HG03103 (cell line): ENCODE measurements around the gene ASPRV1.

Experiments used
- ATAC-seq: cut with Tn5 transposase; IDR thresholded peaks from one replicate; pipeline ENCODE4 v1.9.1; 2021; ENCODE audit warnings: low read depth; ENCODE audit not compliant: unreplicated experiment

The ASPRV1 gene

GRCh38 chr2:69945441-69945840 is 16.0 kb downstream of the ASPRV1 start:
- no peak for ATAC-seq

DNA sequence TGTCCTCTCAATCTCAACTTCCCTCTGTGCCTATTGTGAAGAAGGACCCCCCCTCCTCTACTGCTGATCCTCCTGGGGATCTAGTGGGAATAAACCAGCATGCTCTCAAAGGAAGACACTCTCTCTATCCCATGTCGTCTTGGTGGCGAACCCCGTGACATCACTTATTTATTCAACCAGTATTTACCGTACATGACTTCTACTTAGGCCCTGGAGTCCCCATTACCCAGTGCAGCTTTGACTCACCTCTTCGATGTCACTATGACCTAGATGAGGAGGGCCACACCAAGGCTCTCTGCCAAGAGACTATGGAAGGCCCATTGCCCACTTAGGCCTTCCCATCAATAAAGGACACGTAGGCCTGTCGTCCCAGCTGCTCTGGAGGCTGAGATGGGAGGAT is 16.7 kb downstream of the ASPRV1 start:
- no peak for ATAC-seq

DNA sequence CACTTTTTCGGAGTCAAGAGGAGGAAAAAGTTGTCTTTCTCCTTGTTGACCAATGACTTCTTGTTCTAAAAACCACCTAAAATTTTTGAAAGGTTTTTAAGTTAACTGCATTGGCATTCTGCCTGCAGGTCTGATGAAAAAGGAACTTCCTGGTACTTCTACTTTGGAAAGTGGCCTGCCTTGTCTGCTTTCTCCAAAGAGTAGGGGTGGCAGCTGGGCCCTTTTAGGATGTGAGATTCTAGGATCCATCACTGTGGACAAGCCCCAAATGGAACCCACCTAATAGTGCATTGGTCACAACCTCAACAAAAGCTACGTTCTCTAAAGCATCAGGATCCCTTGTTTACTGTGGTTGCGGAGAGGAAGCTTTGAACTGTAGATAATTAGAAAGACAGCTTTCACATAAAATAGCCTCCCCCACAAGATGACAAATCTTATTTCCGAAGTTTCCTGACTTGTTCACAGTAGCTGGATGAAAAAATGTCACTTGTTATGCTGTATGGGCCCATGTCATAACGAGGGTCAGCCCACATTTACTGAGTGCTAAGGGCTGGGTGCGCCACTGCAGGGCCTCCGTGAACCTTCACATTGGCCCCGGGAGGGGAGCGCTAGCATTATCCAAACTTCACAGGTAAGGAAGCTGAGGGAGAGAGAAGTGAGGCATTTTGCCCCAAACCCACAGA is 17.4 kb downstream of the ASPRV1 start:
- ATAC-seq = no peak

GRCh38 chr2:69943000-69943842 is 18.2 kb downstream of the ASPRV1 start:
- no peak for ATAC-seq

GRCh38 chr2:69940691-69941090 is 20.7 kb downstream of the ASPRV1 start:
- ATAC-seq = no peak

DNA sequence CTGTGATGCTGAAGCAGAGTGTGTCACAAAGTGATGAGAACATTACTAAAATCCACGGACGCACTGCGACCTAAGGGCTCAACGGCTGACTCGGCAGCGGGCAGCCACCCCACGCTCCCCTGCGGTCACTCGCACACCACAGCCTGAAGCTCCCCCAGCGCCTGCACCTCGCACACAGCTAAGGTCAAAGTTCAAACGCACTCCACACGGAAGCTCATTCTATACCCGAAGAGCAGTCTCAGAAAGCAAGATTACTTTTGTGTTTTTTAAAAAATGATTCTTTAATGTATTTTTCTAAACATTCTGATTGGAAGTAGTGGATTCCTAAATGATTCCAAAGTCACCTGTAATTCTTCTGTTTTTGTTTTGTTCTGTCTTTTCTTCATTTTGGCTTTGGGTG is 21.7 kb downstream of the ASPRV1 start:
- ATAC-seq = no peak

GRCh38 chr2:69937968-69938367 is 23.5 kb downstream of the ASPRV1 start:
- ATAC-seq = no peak

- no peak for ATAC-seq
Observed at GRCh38 chr2:69936906-69937305, 24.5 kb downstream of the ASPRV1 start.

DNA sequence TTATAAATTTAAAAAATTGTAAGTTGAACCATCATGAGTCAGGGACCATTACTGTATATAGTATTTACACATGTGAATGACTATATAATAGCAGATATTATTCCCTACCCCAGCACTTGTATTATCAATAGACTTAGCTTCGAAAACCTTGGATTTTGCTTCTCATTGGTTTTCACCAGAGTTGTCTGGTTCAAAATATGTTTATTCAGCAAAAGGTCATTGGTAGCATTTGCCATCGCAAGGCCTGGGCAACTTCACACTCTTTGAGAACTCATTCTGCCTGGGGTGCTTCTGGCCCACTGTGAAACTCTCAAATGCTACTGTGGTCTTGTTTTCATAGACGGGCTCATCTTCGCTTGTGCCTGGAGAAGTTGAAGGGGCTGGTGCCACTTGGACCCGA is 26.4 kb downstream of the ASPRV1 start:
- no peak for ATAC-seq

- ATAC-seq = no peak
Observed at GRCh38 chr2:69934614-69934908, 26.9 kb downstream of the ASPRV1 start.

DNA sequence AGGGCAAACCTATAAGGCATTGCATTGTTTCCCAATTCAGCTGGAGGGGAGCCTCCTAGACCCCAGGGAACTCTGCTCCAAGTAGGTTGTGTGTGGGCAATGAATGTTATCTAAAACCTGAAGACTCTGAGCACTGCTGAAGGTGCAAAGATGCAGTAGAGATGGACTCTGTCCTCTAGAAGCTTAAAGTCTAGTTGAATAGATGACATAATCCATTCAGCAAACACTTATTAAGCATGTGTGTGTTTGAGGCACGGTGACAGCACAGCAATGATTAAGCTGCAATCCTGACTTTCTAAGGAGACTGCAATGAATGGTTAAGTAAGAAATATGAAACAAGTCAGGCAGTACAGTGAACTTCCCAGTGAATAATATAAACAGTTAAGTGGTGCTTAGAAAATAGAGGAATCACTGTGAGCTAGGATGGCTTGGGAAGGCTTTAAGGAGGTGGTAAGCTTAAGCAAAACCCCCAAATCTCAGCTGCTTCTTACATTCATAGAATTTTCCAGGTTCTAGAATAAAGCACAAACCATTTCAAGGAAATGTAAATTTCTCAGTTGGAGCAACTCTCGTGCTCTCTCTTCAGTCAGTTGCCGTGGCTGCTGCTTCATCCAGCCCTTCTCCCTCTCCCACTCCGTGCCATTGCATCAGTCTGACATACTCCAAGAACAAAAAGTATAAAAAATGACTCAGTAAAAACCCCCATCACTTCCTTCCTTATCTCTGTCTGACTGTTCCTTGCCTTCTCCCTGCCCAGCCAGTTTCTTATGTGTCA is 27.4 kb downstream of the ASPRV1 start:
- no peak for ATAC-seq

DNA sequence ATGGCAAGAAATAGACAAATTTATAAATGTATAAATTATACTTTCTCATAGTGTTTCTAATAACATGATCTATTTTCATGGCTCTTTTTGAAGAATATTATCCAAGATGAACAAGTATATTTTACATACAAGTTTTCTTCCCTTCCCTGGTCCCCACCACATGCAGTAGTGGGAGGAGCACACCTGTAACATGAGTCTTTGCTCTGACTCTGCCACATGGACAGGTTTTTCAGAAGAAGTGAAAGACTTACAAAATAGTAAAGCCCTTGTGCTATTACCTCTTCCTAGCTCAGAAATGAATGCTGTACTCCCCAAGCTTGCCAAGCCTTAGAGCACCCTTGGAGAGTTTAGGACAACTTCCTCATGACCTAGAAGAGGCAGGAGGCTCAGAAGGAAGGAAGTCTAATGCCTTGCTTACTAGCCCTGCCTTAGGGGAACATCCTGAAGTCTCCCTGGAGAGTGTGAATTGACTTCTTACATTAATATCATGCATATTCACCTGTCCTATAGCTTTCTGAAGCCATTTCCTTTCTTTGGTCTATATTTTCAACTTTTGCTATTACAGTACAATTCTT is 28.1 kb downstream of the ASPRV1 start:
- ATAC-seq = no peak

DNA sequence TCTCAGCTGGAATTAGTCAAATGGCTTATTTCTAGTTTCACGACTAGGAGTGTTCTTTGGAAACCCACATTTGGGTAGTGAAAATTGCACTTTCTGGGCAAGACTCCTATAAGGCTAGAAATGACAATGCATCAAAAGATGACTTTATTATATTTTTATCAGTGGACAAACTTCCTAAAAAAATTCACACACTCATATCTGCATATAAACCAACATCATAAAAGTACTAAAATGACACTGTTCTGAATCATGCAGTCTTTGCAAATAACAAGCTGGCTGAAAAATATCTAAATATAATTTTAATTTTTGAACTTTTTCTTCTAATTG is 28.9 kb downstream of the ASPRV1 start:
- ATAC-seq = no peak

DNA sequence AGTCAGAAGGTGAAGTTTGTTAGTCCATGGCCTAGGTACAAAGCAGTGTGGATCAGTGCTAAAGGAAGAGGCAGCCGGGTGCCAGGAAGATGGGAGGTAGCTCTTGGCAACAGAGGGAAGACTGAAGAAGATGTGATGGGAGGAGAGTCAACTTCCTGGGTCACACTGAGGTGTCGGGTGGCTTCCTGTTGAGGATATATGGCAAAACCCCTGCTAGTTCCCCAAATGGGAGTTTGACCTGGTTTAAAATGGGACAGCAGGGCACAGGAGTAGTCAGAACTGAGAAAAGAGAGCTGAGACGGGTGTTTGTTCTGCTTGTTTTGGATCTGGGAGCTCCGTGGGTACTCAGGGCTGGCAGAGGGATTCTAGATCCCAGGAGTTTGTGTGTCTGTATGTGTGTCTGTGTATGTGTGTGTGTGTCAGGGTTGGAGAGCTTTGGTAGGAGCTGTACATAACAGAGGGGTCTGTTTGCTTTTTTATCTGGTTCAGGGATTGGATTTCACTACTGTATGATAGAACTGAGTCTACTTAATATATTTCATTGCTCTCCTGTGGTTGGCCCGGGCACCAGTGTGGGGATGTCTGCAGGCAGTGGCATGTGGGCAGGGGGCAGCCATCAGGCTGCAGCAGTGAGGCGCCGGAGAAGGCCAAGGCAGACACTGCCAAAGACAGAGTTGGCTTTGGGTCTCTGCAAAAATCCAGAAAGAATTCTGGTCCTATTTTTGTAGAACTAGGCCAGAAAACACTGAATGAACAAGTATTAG is 29.4 kb downstream of the ASPRV1 start:
- ATAC-seq = no peak

- no peak for ATAC-seq
Observed at GRCh38 chr2:69926849-69927515, 34.4 kb downstream of the ASPRV1 start.

DNA sequence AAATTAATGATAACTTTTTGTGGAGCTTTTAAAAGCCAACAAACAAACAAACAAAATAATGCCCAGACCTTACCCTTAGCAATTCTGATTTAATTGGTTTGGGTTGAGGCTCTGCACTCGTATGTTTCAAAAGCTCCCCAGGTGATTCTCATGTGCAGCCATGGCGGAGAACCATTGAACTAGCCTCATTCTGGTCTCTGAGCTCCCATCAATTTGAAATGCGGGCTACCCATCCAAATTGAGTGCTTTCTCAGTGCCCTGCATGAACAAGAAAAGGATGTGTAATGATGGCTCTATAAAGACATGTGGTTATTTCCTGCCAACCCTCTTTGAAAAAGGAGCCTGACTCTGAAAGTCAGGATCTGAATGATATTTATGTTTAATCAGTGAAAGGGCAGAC is 38.3 kb downstream of the ASPRV1 start:
- ATAC-seq = no peak

GRCh38 chr2:69918401-69918800 is 43.0 kb downstream of the ASPRV1 start:
- ATAC-seq = no peak

DNA sequence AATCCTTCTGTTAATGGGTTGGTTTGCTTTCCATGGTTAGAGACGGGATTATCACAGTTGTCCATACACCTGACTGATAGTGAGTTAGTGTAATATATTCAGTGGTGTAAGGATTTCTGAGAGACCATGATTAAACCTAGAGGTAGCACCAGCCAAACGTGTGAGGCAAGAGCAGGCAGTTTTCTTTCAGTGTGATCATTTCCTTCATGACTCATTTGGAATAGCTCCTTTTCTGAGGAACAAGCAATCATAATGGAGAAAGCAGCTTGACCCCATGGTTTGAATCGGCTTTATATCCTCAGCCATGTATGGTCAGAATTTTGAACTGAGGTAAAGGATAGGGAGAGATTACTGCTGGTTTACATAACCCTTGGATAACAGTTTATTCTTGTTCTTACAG is 43.6 kb downstream of the ASPRV1 start:
- ATAC-seq = no peak

GRCh38 chr2:69916106-69916505 is 45.3 kb downstream of the ASPRV1 start:
- no peak for ATAC-seq
